ENCODE measurements around the gene CCR7. TPM values are rescaled to one million over a fixed set of nuclear protein-coding genes. Genes with fewer than 3 reads are reported as not detected.
"Not testable (repeated sequence)": the region's sequence is repeated elsewhere in the genome, so short reads cannot be mapped to it uniquely, and the experiment has no call there.

The CCR7 gene
- total and polyA plus RNA-seq, 8 donors, result 0.07 to 0.82 (median 0.09) TPM; not detected in 3

DNA sequence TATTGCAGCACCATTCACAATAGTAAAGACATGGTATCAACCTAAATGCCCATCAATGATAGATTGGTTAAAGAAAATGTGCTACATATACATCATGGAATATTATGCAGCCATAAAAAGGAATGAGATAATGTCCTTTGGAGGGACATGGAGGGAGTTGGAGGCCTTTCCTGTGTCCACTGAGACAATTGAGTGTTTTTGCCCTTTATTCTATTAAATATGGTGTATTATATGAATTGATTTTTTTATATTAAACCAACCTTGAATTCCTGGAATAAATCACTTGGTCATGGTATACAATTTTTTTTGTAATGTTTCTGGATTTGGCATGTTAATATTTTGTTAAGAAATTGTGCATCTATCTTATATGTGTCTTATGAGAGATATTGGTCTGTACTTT, 9.0 kb upstream of the CCR7 start:
- no peak for DNase-seq

GRCh38 chr17:40572245-40572993, 7.1 kb upstream of the CCR7 start:
- H3K4me1 ChIP-seq; H3K27me3 ChIP-seq; H3K27ac ChIP-seq; FAIRE-seq; H3K36me3 ChIP-seq; ATAC-seq; intact Hi-C loops (cut with DNase I); H3K9me3 ChIP-seq; H3K4me3 ChIP-seq; DNase-seq: not testable (repeated sequence)
- 52 to 62% methylated on average over 3 of the region's 3 CpGs for WGBS, 2 donors

More for the DNA sequence above, 9.0 kb upstream of the CCR7 start:
- no peak overlapping the region for H3K4me3 ChIP-seq
- no peaks in the 10 kb centered on the region for H3K27me3 ChIP-seq
- no peaks in the 10 kb centered on the region for H3K9me3 ChIP-seq
- no peaks in the 10 kb centered on the region for H3K36me3 ChIP-seq
- H3K27ac ChIP-seq, result no peak overlapping the region
- FAIRE-seq (no peak), ATAC-seq (no peak)
- no peaks in the 10 kb centered on the region for H3K4me1 ChIP-seq
- TF ChIP-seq, protein P1, sequence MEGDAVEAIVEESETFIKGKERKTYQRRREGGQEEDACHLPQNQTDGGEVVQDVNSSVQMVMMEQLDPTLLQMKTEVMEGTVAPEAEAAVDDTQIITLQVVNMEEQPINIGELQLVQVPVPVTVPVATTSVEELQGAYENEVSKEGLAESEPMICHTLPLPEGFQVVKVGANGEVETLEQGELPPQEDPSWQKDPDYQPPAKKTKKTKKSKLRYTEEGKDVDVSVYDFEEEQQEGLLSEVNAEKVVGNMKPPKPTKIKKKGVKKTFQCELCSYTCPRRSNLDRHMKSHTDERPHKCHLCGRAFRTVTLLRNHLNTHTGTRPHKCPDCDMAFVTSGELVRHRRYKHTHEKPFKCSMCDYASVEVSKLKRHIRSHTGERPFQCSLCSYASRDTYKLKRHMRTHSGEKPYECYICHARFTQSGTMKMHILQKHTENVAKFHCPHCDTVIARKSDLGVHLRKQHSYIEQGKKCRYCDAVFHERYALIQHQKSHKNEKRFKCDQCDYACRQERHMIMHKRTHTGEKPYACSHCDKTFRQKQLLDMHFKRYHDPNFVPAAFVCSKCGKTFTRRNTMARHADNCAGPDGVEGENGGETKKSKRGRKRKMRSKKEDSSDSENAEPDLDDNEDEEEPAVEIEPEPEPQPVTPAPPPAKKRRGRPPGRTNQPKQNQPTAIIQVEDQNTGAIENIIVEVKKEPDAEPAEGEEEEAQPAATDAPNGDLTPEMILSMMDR (IDR thresholded peaks at IDR 0.05), result no peak
- intact Hi-C loops (cut with DNase I), result no loop called here

DNA sequence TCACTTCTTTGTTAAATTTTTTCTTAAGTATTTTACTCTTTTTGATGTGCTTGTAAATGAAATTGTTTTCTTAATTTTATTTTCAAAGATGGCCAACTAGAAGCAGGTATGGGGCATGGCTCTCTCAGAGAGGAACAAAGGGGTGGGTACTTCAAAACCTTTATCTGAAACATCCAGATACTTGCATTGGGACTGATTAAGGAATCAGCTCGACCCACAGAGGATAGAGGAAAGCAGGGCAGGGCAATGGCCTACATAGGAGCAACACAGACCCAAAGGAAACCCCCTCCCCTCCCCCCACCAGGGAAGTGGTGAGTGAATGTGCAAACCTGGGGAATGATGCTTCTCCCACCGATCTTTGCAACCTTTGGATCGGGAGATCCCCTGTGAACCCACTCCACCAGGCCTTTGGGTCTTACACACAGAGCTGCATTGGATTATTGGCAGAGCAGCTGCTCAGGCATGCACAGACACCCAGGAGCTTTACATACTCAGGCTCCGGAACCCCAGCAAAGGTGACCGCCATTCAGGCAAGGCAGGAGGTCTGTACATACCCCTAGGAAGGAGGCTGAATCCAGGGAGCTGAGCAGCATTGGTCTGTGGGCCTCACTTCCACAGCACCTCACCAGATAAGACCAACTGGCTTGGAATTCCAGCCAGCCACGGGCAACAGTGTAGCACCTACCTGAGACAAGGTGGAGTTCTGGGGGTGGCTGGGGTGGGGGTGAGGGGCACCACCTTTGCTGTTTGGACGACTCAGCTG, 3.0 kb upstream of the CCR7 start:
- Histone ChIP-seq H3K27me3 (no peaks in the 10 kb centered on the region), H3K4me3 (no peak overlapping the region), H3K9me3 (no peaks in the 10 kb centered on the region), H3K36me3 (no peaks in the 10 kb centered on the region), H3K27ac (no peak overlapping the region), H3K4me1 (no peaks in the 10 kb centered on the region)
- ATAC-seq (no peak), DNase-seq (peak in 2 of 6 donors; percentile 13 to 23), FAIRE-seq (no peak)
- WGBS, 2 donors, result 59 to 70% methylated on average over 7 of the region's 7 CpGs
- intact Hi-C loops (cut with DNase I), result no loop called here
- TF ChIP-seq, protein P1 (IDR thresholded peaks at IDR 0.05), result no peak

DNA sequence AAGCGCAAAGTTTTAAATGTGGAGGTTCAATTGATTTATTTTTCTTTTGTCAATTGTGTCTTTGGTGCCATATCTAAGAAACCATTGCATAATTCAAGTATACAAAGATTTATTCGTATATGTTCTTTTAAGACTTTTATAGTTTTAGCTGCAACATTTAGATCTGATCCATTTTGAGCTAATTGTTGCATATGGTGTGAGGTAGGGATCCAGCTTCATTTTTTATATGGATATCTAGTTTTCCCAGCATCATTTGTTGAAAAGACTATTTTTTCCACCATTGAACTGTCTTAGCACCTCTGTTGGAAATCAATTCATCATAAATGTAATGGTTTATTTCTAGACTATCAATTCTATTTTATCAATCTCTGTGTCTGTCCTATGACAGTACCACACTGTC, 2.1 kb upstream of the CCR7 start:
- H3K4me1 ChIP-seq, result no peaks in the 10 kb centered on the region
- no peak for ATAC-seq
- TF ChIP-seq, protein P1 (IDR thresholded peaks at IDR 0.05), result no peak
- no peak overlapping the region for H3K4me3 ChIP-seq
- DNase-seq, result no peak
- H3K27ac ChIP-seq, result no peak overlapping the region
- H3K9me3 ChIP-seq, result no peaks in the 10 kb centered on the region
- 72 to 88% methylated on average over 2 of the region's 2 CpGs for WGBS, 2 donors
- intact Hi-C loops (cut with DNase I), result no loop called here
- H3K36me3 ChIP-seq, result no peaks in the 10 kb centered on the region
- H3K27me3 ChIP-seq, result no peaks in the 10 kb centered on the region
- FAIRE-seq, result no peak

DNA sequence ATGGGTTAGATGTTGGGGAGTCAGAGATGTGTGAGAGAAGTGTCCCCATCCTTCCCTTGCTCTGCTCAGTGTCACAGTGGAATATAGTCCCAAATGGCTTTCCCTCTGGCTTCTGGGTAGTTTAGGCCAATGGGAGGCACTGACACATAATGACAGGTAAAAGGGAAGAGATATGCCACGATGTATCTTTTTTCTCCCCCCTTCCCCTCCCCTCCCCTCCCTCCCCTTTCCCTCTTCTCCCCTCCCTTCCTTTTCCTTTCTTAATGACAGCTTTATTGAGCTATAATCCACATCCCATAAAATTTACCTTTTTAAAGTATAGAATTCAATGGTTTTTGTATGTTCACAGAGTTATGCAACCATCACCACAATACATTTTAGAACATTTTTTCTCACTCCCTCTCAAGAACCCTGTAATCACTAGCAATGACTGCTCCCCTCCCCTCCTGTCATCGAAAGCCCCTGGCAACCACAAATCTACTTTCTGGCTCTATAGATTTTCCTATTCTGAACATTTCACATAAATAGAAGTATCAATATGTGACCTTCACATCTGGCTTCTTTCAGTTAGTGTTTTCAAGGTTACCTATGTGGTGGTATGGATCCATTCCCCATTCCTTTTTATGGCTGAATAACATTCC, 617 bp upstream of the CCR7 start:
- Histone ChIP-seq H3K4me3 (no peak overlapping the region), H3K4me1 (no peaks in the 10 kb centered on the region), H3K27me3 (no peaks in the 10 kb centered on the region), H3K27ac (no peak overlapping the region), H3K9me3 (no peaks in the 10 kb centered on the region), H3K36me3 (no peaks in the 10 kb centered on the region)
- TF ChIP-seq, protein P1 (IDR thresholded peaks at IDR 0.05), result no peak
- WGBS, 2 donors, result 36 to 66% methylated on average over 2 of the region's 2 CpGs
- DNase-seq, result no peak
- no peak for ATAC-seq
- no peak for FAIRE-seq
- intact Hi-C loops (cut with DNase I), result no loop called here

All from pancreas (tissue), 10 donors.